Measurements from ENCODE around the gene MKKS.

GRCh38 chr20:10362674-10363073 is 71.3 kb downstream of the MKKS start:
- TF ChIP-seq POLR2A (IDR thresholded peaks at IDR 0.05) (no peak), CTCF (IDR thresholded peaks at IDR 0.05) (no peak)
